GM20000 (cell line): ENCODE measurements around the gene AP4B1.

ENCODE experiments used
- DNase-seq: peaks from one replicate; pipeline ENCODE4 v3.0.0; 2012; ENCODE audit warnings: low spot score
- TF ChIP-seq, protein P1 (sequence below): IDR thresholded peaks from 2 replicates; pipeline ENCODE4 v1.5.1; 2012; ENCODE audit warnings: mild to moderate bottlenecking, control low read depth; ENCODE audit errors: extremely low read depth, missing control alignments

The AP4B1 gene

DNA sequence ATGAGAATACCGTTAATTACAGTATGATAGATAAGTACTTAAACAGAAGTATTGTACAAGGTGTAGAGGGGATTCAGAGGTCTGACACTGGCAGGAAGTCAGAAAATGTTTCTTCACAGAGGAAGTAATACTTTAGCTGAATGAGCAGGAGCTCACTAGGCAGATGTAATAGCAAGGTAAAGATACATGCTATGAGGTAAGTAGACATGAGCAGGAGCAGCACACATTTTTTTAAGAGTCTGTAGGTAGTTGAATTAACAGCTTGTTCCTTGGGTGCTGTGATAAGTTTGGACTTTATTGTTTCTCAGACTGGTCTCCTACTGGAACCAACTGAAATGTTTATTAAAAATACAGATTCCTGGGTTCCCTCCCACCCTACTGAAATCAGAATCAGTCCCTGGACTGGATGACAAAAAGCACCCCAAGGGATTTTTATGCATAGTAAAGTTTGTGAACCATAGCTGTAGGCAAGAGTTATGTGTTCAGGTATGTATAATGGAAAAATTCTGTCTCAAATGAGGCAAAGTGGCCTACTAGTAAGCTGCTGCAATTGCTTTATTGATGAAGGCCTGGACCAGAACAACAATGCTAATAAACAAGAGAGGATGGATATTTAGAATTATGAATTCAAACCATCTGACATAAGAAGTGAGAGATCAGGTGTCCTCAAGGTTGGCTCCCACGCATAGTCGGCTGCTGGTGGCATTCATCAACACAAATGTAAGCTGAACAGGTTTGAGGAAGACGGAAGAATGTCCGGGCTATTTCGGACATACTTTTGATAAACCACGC, 902 bp downstream of the AP4B1 start:
- TF ChIP-seq, protein P1, sequence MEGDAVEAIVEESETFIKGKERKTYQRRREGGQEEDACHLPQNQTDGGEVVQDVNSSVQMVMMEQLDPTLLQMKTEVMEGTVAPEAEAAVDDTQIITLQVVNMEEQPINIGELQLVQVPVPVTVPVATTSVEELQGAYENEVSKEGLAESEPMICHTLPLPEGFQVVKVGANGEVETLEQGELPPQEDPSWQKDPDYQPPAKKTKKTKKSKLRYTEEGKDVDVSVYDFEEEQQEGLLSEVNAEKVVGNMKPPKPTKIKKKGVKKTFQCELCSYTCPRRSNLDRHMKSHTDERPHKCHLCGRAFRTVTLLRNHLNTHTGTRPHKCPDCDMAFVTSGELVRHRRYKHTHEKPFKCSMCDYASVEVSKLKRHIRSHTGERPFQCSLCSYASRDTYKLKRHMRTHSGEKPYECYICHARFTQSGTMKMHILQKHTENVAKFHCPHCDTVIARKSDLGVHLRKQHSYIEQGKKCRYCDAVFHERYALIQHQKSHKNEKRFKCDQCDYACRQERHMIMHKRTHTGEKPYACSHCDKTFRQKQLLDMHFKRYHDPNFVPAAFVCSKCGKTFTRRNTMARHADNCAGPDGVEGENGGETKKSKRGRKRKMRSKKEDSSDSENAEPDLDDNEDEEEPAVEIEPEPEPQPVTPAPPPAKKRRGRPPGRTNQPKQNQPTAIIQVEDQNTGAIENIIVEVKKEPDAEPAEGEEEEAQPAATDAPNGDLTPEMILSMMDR, result no peak
- no peak for DNase-seq

DNA sequence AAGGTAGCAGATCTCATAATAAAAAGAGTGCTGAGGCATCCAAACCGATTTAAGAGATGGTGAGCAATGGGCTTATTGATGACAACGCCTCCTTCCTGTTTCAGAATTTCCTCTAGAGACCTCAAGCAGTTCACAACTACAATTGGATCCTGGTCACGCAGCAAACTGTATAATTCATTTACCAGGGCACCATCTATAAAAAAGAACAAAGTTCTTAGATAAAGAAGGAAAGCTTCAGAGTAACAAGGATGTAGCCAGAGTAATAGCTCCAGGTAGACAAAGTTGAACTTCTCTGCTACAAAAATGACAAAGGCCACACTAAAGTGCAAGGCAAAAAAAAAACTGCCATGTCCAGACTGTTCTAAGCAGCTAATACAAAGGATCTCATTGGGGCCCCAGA, 3.4 kb downstream of the AP4B1 start:
- TF ChIP-seq, protein P1, result no peak
- no peak for DNase-seq

DNA sequence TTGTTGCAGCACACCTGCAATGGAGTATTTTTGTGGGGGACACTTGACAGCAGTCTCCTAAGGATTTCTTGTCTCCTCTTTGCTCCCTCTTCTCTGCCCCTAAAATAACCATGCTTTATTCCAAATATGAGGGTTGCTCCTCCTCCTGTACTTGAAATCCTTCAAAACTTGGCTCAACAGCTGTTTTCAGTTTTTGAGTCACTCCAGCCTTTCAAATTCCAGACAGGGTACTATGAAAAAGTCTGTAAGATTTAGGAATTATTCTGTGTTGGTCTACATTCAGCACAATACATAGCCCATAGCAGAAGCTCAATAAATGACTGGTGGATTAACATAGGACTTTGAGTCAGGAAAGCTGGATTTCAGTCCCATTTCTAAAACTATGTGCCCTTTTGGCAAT, 5.5 kb downstream of the AP4B1 start:
- TF ChIP-seq, protein P1, result no peak
- DNase-seq, result no peak

DNA sequence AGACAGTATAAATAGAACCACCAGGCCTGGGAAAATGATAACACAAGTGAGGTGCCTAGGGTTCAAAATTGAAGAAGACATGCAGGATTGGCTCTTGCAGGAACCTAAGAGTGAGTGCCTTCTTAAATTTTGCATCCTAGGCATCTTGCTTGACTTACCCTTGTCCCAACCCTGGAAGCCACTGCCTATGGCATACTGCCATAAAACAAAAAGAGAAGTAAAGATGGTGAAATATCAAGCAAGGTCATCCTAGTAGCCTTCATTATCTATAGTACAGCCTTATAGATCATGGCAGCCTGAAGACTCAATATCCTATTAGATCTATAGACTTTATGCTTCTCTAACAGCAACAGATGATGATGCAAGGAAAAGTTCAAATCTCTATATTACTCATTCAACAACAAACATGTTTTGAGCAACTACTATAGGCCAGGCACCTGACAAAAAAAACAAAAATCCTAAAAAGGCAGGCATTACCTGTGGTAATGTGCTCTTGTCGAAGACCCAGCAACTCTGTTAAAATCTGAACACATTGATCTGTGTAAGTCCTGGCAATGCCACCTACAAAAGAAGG, 6.3 kb downstream of the AP4B1 start:
- TF ChIP-seq, protein P1, result no peak
- DNase-seq, result no peak

DNA sequence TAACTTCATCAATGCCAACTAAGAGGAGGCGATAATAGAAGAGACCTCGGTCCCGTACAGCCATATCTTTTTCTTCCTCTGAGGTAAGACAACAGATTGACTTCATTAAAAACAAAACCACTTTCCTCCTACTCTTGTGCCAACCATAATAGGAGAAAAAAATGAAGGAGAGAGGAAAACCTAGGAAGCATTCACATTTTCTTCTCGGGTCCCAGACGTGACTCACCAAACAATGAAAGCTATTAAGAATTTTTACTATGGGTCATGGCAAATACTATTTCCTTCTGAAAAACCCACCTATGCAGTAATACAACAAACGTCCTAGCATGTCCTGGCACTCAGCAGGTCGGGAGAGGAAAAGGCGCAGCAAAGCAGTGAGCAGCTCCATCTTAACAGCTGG, 8.6 kb downstream of the AP4B1 start:
- TF ChIP-seq, protein P1, result no peak
- DNase-seq, result no peak

DNA sequence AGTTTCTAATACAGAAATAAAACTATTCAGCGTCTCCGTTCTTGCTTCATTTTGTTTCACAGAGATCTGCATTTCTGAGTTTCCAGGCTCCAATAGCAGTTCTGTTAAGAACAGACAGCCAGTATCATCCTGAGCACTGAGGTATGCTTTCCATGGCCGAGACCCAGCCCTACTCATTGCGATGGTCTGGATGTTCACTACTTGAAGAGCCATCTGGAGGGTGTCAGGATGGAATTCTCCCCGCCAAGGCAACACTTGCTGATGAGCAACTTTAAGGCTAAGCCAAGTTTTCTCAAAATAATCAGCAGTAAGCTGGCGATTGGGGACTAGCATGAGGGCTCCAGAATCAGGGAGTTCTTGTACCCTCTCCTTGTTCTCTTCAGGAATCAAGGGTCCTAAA, 9.5 kb downstream of the AP4B1 start:
- no peak for DNase-seq
- TF ChIP-seq, protein P1, result no peak

DNA sequence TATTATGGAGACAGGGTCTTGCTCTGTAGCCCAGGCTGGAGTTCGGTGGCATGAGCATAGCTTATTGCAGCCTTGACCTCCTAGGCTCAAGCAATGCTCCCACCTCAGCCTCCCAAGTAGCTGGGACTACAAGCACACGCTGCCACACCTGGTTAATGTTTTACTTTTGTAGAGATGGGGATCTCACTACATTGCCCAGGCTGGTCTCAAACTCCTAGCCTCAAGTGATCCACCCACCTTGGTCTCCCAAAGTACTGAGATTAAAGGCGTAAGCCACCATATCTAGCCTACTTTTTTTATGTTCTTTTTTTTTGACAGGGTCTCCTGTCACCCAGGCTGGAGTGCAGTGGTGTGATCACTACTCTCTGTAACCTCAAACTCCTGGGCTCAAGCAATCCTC, 11.3 kb downstream of the AP4B1 start:
- TF ChIP-seq, protein P1, result no peak

More for the DNA sequence above, 11.3 kb downstream of the AP4B1 start:
- DNase-seq, result no peak
